Esophagus squamous epithelium (tissue), 5 donors: Measurements from ENCODE around the gene OTOF. TPM values are rescaled to one million over a fixed set of nuclear protein-coding genes. Genes with fewer than 3 reads are reported as not detected.

Experiments used
- DNase-seq: peaks from one replicate; lab custom pipeline; 2025; lab: John Stamatoyannopoulos, UW
- H3K27ac ChIP-seq, 4 donors: fragments of 200-600 bp; sonication (generic); one replicate each; pipeline ENCODE4 v1.5.1; 2016 to 2019; ENCODE audit warnings: mild to moderate bottlenecking in 1 of 4
- H3K27me3 ChIP-seq, 4 donors: fragments of 200-600 bp; sonication (generic); 1 replicate in 3 of 4; 2 replicates in 1 of 4; pipeline versions ENCODE4 v1.5.1 to v1.6.0; 2017 to 2021; ENCODE audit warnings: antibody characterized with exemption in 1 of 4
- H3K36me3 ChIP-seq, 3 donors: fragments of 200-600 bp; sonication (generic); one replicate each; pipeline ENCODE4 v1.5.1; 2016 to 2019
- H3K4me1 ChIP-seq, 3 donors: fragments of 200-600 bp; sonication (generic); one replicate each; pipeline ENCODE4 v1.5.1; 2017 to 2019
- H3K4me3 ChIP-seq, 4 donors: fragments of 200-600 bp; sonication (generic); 1 replicate in 3 of 4; 2 replicates in 1 of 4; pipeline ENCODE4 v1.5.1; 2016 to 2019; ENCODE audit warnings: mild to moderate bottlenecking in 2 of 4, moderate library complexity in 1 of 4
- H3K9me3 ChIP-seq, 3 donors: fragments of 200-600 bp; sonication (generic); one replicate each; pipeline ENCODE4 v1.5.1; 2016 to 2019
- CTCF ChIP-seq, 6 experiments: fragments of 450-650 bp in 4 of 6; fragments of 200-600 bp in 2 of 6; sonication (generic) in 2 of 6; IDR thresholded peaks; one replicate each; pipeline ENCODE4 v1.5.1; 2016 to 2019; ENCODE audit warnings: antibody characterized with exemption in 6 of 6, mild to moderate bottlenecking in 4 of 6, moderate library complexity in 4 of 6
- POLR2A ChIP-seq, 4 donors: fragments of 450-650 bp; IDR thresholded peaks; one replicate each; pipeline ENCODE4 v1.6.1; 2017; ENCODE audit warnings: antibody characterized with exemption in 4 of 4, mild to moderate bottlenecking in 4 of 4, moderate library complexity in 3 of 4
- WGBS, 2 donors: methylation state at CpG; one replicate each; pipeline ENCODE4 v1.1.5; 2018; 5-methylcytosine and 5-hydroxymethylcytosine counted together
- intact Hi-C: fragments of 100-400 bp; cut with DNase I; formaldehyde crosslinking; loops from one replicate; pipeline ENCODE4 v1.15.0; 2022
- total RNA-seq, 4 donors: library from RNA; depleted of rRNA; stranded (reverse); fragments of >200 nt; gene quantifications; one replicate each; pipeline ENCODE4 v1.1.0, GENCODE V29; 2016
- donor health status: DM: yes; HTN: yes; CAD: no.

Gene OTOF
- total RNA-seq, 4 donors from 2014 or later: under 0.01 to 0.56 TPM; not detected in 2

- no peak overlapping the region for H3K4me3 ChIP-seq
- TF ChIP-seq CTCF (IDR thresholded peaks at IDR 0.05) (no peak), POLR2A (IDR thresholded peaks at IDR 0.05) (no peak)
- no peak for DNase-seq
- H3K9me3 ChIP-seq: no peaks in the 10 kb centered on the region
- intact Hi-C loops: no loop called here
- 64 to 68% methylated on average over 7 to 8 of the region's 8 CpGs for WGBS, 2 donors
- H3K27me3 ChIP-seq: peaks cover 0 to 3% (median 0%) of the 10 kb centered on the region in 4 donors
- H3K36me3 ChIP-seq: no peaks in the 10 kb centered on the region
- H3K27ac ChIP-seq: no peak overlapping the region
- no peaks in the 10 kb centered on the region for H3K4me1 ChIP-seq
These were observed 47.9 kb downstream of the OTOF start for GRCh38 chr2:26429779-26430578.

DNA sequence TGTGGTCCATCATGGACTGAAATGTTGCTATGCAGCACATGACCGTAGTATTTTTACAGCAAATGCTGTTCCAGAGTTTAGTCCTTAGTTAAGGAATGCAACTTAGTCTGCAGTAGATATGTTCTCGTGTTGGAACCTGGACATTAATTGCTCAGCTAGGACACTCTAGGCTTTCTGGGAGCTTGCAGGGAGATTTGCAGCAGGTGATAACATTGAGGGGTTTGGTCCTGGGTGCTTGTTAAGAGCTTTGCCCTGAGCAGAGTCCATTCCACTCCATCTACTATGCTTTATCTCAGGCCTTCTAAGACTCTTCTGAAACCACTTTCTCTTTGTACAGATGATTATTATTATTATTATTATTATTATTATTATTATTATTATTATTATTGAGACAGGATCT is 49.1 kb downstream of the OTOF start:
- Histone ChIP-seq H3K4me1 (no peaks in the 10 kb centered on the region), H3K9me3 (no peaks in the 10 kb centered on the region), H3K36me3 (no peaks in the 10 kb centered on the region), H3K27ac (no peak overlapping the region), H3K27me3 (peaks cover 0 to 3% (median 0%) of the 10 kb centered on the region in 4 donors), H3K4me3 (no peak overlapping the region)
- 93 to 94% methylated on average over 2 of the region's 2 CpGs for WGBS, 2 donors
- no peak for DNase-seq
- intact Hi-C loops: no loop called here
- TF ChIP-seq POLR2A (IDR thresholded peaks at IDR 0.05) (no peak), CTCF (IDR thresholded peaks at IDR 0.05) (no peak)

DNA sequence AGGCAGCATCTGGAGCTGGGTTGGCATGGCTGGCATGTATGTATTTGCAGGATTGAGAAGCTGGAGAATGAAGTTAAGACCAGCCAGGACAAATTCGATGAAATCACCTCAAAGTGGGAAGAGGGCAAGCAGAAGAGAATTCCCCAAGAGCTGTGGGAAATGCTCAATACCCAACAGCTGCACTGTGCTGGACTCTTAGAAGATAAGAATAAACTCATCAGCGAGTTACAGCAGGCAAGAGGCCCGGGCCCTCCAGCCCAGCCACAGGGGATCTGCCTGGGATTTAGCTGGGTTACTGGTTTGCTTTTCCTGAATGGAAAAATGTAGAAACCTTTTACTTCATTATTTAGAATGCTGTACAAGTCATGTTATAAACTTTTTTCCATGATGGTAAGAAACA is 53.7 kb downstream of the OTOF start:
- Histone ChIP-seq H3K36me3 (no peaks in the 10 kb centered on the region), H3K27me3 (no peaks in the 10 kb centered on the region), H3K4me1 (no peaks in the 10 kb centered on the region), H3K27ac (no peak overlapping the region), H3K9me3 (no peaks in the 10 kb centered on the region), H3K4me3 (no peak overlapping the region)
- intact Hi-C loops: no loop called here
- WGBS, 2 donors: 65 to 66% methylated on average over 3 of the region's 3 CpGs
- no peak for DNase-seq
- TF ChIP-seq POLR2A (IDR thresholded peaks at IDR 0.05) (no peak), CTCF (IDR thresholded peaks at IDR 0.05) (no peak)

- Histone ChIP-seq H3K27me3 (no peaks in the 10 kb centered on the region), H3K27ac (no peak overlapping the region), H3K9me3 (no peaks in the 10 kb centered on the region), H3K4me1 (no peaks in the 10 kb centered on the region), H3K36me3 (no peaks in the 10 kb centered on the region), H3K4me3 (no peak overlapping the region)
- intact Hi-C loops: no loop called here
- DNase-seq: no peak
- TF ChIP-seq POLR2A (IDR thresholded peaks at IDR 0.05) (no peak), CTCF (IDR thresholded peaks at IDR 0.05) (no peak)
- WGBS, 2 donors: 85 to 90% methylated on average over 9 of the region's 9 CpGs
These were observed 54.2 kb downstream of the OTOF start for GRCh38 chr2:26423750-26424149.

DNA sequence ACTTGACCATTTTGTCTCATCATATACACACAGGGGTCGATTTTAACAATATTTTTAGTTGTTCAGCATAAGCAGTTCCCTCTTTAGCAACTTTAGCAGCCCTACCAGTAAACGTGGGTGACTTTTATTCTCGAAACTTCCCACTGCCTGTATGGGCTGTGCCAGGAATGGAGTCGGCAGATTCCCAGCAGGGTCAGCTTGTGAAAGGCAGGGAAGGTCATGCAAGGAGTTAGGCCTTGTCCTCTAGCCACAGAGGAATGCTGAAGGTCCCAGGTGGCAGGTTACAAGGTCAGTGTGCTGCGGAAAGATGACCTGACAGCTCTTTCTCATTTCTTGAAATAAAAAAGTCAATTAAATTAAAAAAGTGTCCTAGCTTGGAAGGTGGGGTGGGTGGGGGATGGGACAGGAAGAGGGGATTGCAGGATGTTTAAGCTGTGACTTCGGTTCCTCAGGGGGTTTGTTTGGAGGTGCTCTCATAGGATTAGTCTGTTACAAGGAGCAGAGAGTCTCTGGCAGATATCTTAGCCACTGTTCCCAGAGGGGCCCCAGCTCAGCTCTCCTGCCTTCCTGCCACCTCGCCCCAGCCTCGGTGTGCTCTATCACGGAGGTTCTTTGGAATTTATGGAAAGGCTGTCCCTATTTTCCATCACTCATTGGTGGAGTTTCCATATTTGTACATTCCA is 54.8 kb downstream of the OTOF start:
- WGBS, 2 donors: 57 to 67% methylated on average over 9 of the region's 9 CpGs
- TF ChIP-seq CTCF (IDR thresholded peaks at IDR 0.05): no peak
- TF ChIP-seq POLR2A (IDR thresholded peaks at IDR 0.05): no peak
- intact Hi-C loops: no loop called here
- Histone ChIP-seq H3K9me3 (no peaks in the 10 kb centered on the region), H3K27me3 (peaks cover 0 to under 1% (median 0%) of the 10 kb centered on the region in 4 donors), H3K4me3 (no peak overlapping the region), H3K36me3 (no peaks in the 10 kb centered on the region), H3K4me1 (no peaks in the 10 kb centered on the region), H3K27ac (no peak overlapping the region)
- DNase-seq: no peak
